ENCODE data around the gene OR51Q1. TPM values are rescaled to one million over a fixed set of nuclear protein-coding genes. Genes with fewer than 3 reads are reported as not detected.

OR51Q1 gene
- total and polyA plus RNA-seq, 2 experiments from 2014 or later: not detected

GRCh38 chr11:5423131-5423530 is 1.2 kb downstream of the OR51Q1 start (continued):
- TF ChIP-seq REST (IDR thresholded peaks at IDR 0.05; ENCODE audit: unreplicated experiment) (no peak), ZNF114 (CRISPR knock-in tag; IDR thresholded peaks at IDR 0.05) (no peak)

DNA sequence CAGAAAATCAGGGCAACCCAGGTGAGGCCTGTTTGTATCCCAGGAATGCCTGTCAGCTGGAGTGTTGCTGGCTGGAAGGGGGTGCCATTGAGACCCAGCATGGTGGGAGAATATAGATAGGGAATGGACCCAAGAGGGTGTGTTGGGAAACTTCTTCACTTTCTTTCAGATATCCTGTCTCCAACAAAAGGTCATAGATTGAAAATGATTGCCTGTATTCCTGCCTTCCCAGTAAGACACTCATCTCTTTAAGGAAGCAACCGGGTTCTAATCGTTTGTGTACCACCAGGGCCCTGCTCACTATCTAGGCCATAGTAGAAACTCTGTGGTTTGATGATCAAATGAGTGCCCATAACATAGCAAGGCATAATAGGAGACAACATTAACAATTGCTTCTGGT is 19.5 kb downstream of the OR51Q1 start, which contains the start of gene OR51I1:
TSS of gene OR51I1 (minus strand) at position 101 of the 400 bp plus-strand sequence. CDS start at position 101, 0 bp downstream.
- Histone ChIP-seq H3K4me3 (no peak within 1 kb of the TSS), H3F3A (replicated peaks; ENCODE audit: low read depth) (no peaks in the 10 kb centered on the region), H3K27me3 (ENCODE audit: insufficient read depth) (no peaks in the 10 kb centered on the region), H4K20me1 (replicated peaks; ENCODE audit: insufficient read depth) (no peaks in the 10 kb centered on the region), H3K36me3 (ENCODE audit: insufficient read depth) (no peaks in the 10 kb centered on the region), H3K79me2 (replicated peaks; ENCODE audit: insufficient read depth) (no peaks in the 10 kb centered on the region), H3K27ac (ENCODE audit: low read depth) (no peak within 1 kb of the TSS), H3K4me2 (no peak within 1 kb of the TSS), H3K9me2 (ENCODE audit: insufficient read depth) (peaks cover 6% of the 10 kb centered on the region; the same call in 1 of the 2 replicates), H2AFZ (no peak within 1 kb of the TSS), H3K4me1 (ENCODE audit: insufficient read depth) (no peaks in the 10 kb centered on the region)
- no peak for TF ChIP-seq EZH2phosphoT487 (IDR thresholded peaks at IDR 0.05; ENCODE audit: unreplicated experiment)
- no peak for TF ChIP-seq ZNF462 (CRISPR knock-in tag; IDR thresholded peaks at IDR 0.05)
- DNase-seq (ENCODE audit: low spot score): no peak
- H3K4me3 Mint-ChIP-seq: no peak within 1 kb of the TSS
- H3K4me1 Mint-ChIP-seq: no peaks in the 10 kb centered on the region
- ATAC-seq: no peak
- H3K27ac Mint-ChIP-seq: no peak within 1 kb of the TSS
- H3K36me3 Mint-ChIP-seq (ENCODE audit: low read depth): no peaks in the 10 kb centered on the region
- H3K9me3 Mint-ChIP-seq: no peaks in the 10 kb centered on the region
- H3K27me3 Mint-ChIP-seq (ENCODE audit: insufficient read depth, low read depth, poor library complexity): peaks cover 1% of the 10 kb centered on the region
